ENCODE results near the gene LOXL3. TPM values are rescaled to one million over a fixed set of nuclear protein-coding genes. Genes with fewer than 3 reads are reported as not detected.
"Not testable (repeated sequence)": the region's sequence is repeated elsewhere in the genome, so short reads cannot be mapped to it uniquely, and the experiment has no call there.

LOXL3 gene
- total and polyA plus RNA-seq, 7 donors, result 0.62 to 2.3 (median 0.99) TPM

- intact Hi-C loops (cut with DNase I), result no loop called here
- no peak for TF ChIP-seq CTCF (IDR thresholded peaks at IDR 0.05)
- ATAC-seq, result no peak
- no peaks in the 10 kb centered on the region for H3K9me3 ChIP-seq
- H3K4me3 ChIP-seq, result no peak overlapping the region
- H3K4me1 ChIP-seq, result no peaks in the 10 kb centered on the region
- WGBS, 3 donors, result 81 to 82% (median 81%) methylated on average over 7 of the region's 7 CpGs
- H3K27me3 ChIP-seq (ENCODE audit: insufficient read depth in 3 of 3, low read length in 2 of 3), result peaks cover 0 to 25% (median 7%) of the 10 kb centered on the region in 3 donors
- DNase-seq, result no peak
- H3K27ac ChIP-seq, result no peak overlapping the region
- no peaks in the 10 kb centered on the region for H3K36me3 ChIP-seq (ENCODE audit: insufficient read depth in 1 of 2, low read depth in 1 of 2)
These were observed 8.5 kb upstream of the LOXL3 start for GRCh38 chr2:74562126-74562775.

- intact Hi-C loops (cut with DNase I); H3K36me3 ChIP-seq (ENCODE audit: insufficient read depth in 1 of 2, low read depth in 1 of 2); H3K27ac ChIP-seq; H3K4me1 ChIP-seq; H3K4me3 ChIP-seq; H3K9me3 ChIP-seq; DNase-seq; ATAC-seq: not testable (repeated sequence)
- WGBS, 3 donors, result 91 to 95% (median 94%) methylated on average over 1 of the region's 1 CpG
- H3K27me3 ChIP-seq (ENCODE audit: insufficient read depth in 3 of 3, low read length in 2 of 3), result peaks cover 0 to 30% (median 9%) of the 10 kb centered on the region in 3 donors
These were observed 7.3 kb upstream of the LOXL3 start for GRCh38 chr2:74561022-74561421.

- no peak for TF ChIP-seq CTCF (IDR thresholded peaks at IDR 0.05)
- H3K4me1 ChIP-seq, result no peaks in the 10 kb centered on the region
- no peak for ATAC-seq
- no peak for DNase-seq
- no peaks in the 10 kb centered on the region for H3K36me3 ChIP-seq (ENCODE audit: insufficient read depth in 1 of 2, low read depth in 1 of 2)
- WGBS, 3 donors, result 43 to 57% (median 52%) methylated on average over 6 of the region's 6 CpGs
- H3K9me3 ChIP-seq, result no peaks in the 10 kb centered on the region
- H3K27me3 ChIP-seq (ENCODE audit: insufficient read depth in 3 of 3, low read length in 2 of 3), result peaks cover 0 to 33% (median 9%) of the 10 kb centered on the region in 3 donors
- H3K27ac ChIP-seq, result no peak overlapping the region
- no peak overlapping the region for H3K4me3 ChIP-seq
- intact Hi-C loops (cut with DNase I), result no loop called here
These were observed 6.8 kb upstream of the LOXL3 start for GRCh38 chr2:74560591-74560990.

GRCh38 chr2:74559912-74560311 is 6.2 kb upstream of the LOXL3 start:
- intact Hi-C loops (cut with DNase I), result no loop called here
- DNase-seq (no peak), ATAC-seq (no peak)
- H3K9me3 ChIP-seq, result no peaks in the 10 kb centered on the region
- WGBS, 3 donors, result 36 to 47% (median 47%) methylated on average over 5 of the region's 5 CpGs
- H3K4me1 ChIP-seq, result peaks cover 7% of the 10 kb centered on the region
- H3K27me3 ChIP-seq (ENCODE audit: insufficient read depth in 3 of 3, low read length in 2 of 3), result peaks cover 0 to 39% (median 11%) of the 10 kb centered on the region in 3 donors
- H3K27ac ChIP-seq, result no peak overlapping the region
- H3K36me3 ChIP-seq (ENCODE audit: insufficient read depth in 1 of 2, low read depth in 1 of 2), result no peaks in the 10 kb centered on the region
- H3K4me3 ChIP-seq, result no peak overlapping the region
- no peak for TF ChIP-seq CTCF (IDR thresholded peaks at IDR 0.05)

GRCh38 chr2:74558284-74559230 is 4.8 kb upstream of the LOXL3 start:
- H3K4me3 ChIP-seq, result no peak overlapping the region
- DNase-seq (no peak), ATAC-seq (no peak)
- H3K27ac ChIP-seq, result no peak overlapping the region
- H3K9me3 ChIP-seq, result no peaks in the 10 kb centered on the region
- H3K4me1 ChIP-seq, result peaks cover 10% of the 10 kb centered on the region
- no peak for TF ChIP-seq CTCF (IDR thresholded peaks at IDR 0.05)
- 62 to 72% (median 70%) methylated on average over 7 of the region's 7 CpGs for WGBS, 3 donors
- intact Hi-C loops (cut with DNase I), result no loop called here
- H3K27me3 ChIP-seq (ENCODE audit: insufficient read depth in 3 of 3, low read length in 2 of 3), result peaks cover 0 to 47% (median 16%) of the 10 kb centered on the region in 3 donors
- no peaks in the 10 kb centered on the region for H3K36me3 ChIP-seq (ENCODE audit: insufficient read depth in 1 of 2, low read depth in 1 of 2)
